ENCODE data around the gene KRT7.

Gene KRT7

DNA sequence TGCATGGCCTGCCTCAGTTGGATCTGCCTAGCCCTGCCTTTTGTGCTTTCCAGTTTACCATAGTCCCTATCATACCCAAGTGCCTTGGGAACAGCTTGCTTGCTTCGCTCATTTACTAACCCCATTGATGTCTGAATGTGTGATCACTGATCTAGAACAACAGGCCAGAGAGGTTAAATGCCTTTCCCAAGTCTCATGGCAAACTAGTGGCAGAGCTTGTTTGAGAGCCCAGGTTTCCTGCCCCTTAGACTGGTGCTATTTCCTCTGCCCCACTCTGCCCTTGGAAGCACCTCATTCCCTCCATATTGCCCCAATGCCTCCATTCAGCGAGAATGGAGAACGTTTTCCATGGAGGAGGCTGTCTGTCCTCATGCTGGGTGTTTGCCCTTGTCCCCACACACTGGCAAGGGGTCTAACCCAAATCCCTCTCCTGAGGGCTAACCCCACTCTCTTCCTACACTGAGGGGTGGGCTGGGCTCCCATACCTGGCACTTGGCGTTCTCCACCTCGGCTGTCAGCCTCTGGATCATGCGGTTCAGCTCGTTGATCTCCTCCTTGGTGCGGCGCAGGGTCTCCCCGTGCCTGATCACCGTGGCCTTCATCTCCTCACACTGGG, 19.8 kb downstream of the KRT7 start:
- DNase-seq (ENCODE audit: low spot score): peak; percentile 45
- Histone ChIP-seq H3K36me3 (ENCODE audit: low read depth) (peaks cover 3% of the 10 kb centered on the region; the same call in 1 of the 2 replicates), H3K27ac (ENCODE audit: poor library complexity, severe bottlenecking) (peak overlapping the region; percentile 99), H3K4me1 (ENCODE audit: insufficient read depth, poor library complexity, severe bottlenecking) (no peaks in the 10 kb centered on the region), H3K4me3 (ENCODE audit: severe bottlenecking) (no peak overlapping the region), H3K9me3 (ENCODE audit: severe bottlenecking) (no peaks in the 10 kb centered on the region), H3K27me3 (ENCODE audit: insufficient read depth, poor library complexity, severe bottlenecking) (no peaks in the 10 kb centered on the region)
- no peak for ATAC-seq (ENCODE audit: low read depth)
- TF ChIP-seq, protein P1, sequence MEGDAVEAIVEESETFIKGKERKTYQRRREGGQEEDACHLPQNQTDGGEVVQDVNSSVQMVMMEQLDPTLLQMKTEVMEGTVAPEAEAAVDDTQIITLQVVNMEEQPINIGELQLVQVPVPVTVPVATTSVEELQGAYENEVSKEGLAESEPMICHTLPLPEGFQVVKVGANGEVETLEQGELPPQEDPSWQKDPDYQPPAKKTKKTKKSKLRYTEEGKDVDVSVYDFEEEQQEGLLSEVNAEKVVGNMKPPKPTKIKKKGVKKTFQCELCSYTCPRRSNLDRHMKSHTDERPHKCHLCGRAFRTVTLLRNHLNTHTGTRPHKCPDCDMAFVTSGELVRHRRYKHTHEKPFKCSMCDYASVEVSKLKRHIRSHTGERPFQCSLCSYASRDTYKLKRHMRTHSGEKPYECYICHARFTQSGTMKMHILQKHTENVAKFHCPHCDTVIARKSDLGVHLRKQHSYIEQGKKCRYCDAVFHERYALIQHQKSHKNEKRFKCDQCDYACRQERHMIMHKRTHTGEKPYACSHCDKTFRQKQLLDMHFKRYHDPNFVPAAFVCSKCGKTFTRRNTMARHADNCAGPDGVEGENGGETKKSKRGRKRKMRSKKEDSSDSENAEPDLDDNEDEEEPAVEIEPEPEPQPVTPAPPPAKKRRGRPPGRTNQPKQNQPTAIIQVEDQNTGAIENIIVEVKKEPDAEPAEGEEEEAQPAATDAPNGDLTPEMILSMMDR (IDR thresholded peaks at IDR 0.05; ENCODE audit: poor library complexity, severe bottlenecking): no peak

GRCh38 chr12:52253391-52254179, 20.5 kb downstream of the KRT7 start:
- no peaks in the 10 kb centered on the region for H3K9me3 ChIP-seq (ENCODE audit: severe bottlenecking)
- H3K27ac ChIP-seq (ENCODE audit: poor library complexity, severe bottlenecking): peak overlapping the region; percentile 99
- no peaks in the 10 kb centered on the region for H3K36me3 ChIP-seq (ENCODE audit: low read depth)
- DNase-seq (ENCODE audit: low spot score): peak; percentile 40
- ATAC-seq (ENCODE audit: low read depth): no peak
- H3K4me3 ChIP-seq (ENCODE audit: severe bottlenecking): no peak overlapping the region
- TF ChIP-seq, protein P1 (IDR thresholded peaks at IDR 0.05; ENCODE audit: poor library complexity, severe bottlenecking): no peak
- H3K27me3 ChIP-seq (ENCODE audit: insufficient read depth, poor library complexity, severe bottlenecking): no peaks in the 10 kb centered on the region
- no peaks in the 10 kb centered on the region for H3K4me1 ChIP-seq (ENCODE audit: insufficient read depth, poor library complexity, severe bottlenecking)

DNA sequence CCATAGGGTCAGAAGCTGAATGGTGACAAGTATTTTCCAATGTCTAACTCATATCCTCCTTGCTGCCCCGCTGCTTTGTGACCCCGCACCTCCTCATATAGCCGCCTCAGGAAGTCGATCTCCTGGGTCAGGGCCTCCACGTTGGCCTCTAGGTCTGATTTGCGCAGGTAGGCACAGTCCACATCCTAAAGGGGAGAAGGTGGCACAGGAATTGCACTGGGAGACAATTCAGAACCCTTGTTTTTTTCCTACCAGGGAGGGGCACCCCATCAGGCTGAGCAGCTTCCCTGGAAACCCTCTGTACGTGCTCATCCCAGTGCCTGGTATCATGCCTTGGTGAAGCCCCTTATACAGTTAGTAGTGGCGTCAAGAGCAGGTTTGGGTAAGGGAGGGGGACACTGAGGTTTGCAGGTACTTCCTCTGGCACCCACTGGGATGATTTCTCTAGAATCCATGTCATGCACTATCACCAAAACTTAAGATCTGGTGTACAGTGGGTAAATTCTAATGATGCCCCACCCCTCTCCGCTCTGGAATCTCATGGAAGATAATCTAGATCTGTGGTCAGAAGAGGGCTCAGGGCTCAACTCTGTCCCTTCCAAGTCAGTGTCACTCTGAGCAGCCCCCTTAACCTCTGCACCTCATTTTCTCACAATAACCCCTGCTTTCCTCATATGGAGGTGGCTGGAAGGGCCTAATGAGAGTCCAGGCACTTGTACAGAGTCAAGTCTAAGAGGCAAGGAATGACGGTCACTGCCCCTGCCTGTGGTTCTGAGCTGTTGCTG, 21.3 kb downstream of the KRT7 start:
- no peaks in the 10 kb centered on the region for H3K36me3 ChIP-seq (ENCODE audit: low read depth)
- ATAC-seq (ENCODE audit: low read depth) (no peak), DNase-seq (ENCODE audit: low spot score) (peak; percentile 42)
- TF ChIP-seq, protein P1 (IDR thresholded peaks at IDR 0.05; ENCODE audit: poor library complexity, severe bottlenecking): no peak
- no peaks in the 10 kb centered on the region for H3K4me1 ChIP-seq (ENCODE audit: insufficient read depth, poor library complexity, severe bottlenecking)
- H3K9me3 ChIP-seq (ENCODE audit: severe bottlenecking): no peaks in the 10 kb centered on the region
- no peak overlapping the region for H3K27ac ChIP-seq (ENCODE audit: poor library complexity, severe bottlenecking)
- H3K4me3 ChIP-seq (ENCODE audit: severe bottlenecking): no peak overlapping the region
- no peaks in the 10 kb centered on the region for H3K27me3 ChIP-seq (ENCODE audit: insufficient read depth, poor library complexity, severe bottlenecking)

GRCh38 chr12:52254965-52255751, 22.1 kb downstream of the KRT7 start:
- ATAC-seq (ENCODE audit: low read depth) (no peak), DNase-seq (ENCODE audit: low spot score) (peak; percentile 16)
- Histone ChIP-seq H3K4me3 (ENCODE audit: severe bottlenecking) (no peak overlapping the region), H3K9me3 (ENCODE audit: severe bottlenecking) (no peaks in the 10 kb centered on the region), H3K4me1 (ENCODE audit: insufficient read depth, poor library complexity, severe bottlenecking) (no peaks in the 10 kb centered on the region), H3K36me3 (ENCODE audit: low read depth) (no peaks in the 10 kb centered on the region), H3K27me3 (ENCODE audit: insufficient read depth, poor library complexity, severe bottlenecking) (no peaks in the 10 kb centered on the region), H3K27ac (ENCODE audit: poor library complexity, severe bottlenecking) (no peak overlapping the region)
- TF ChIP-seq, protein P1 (IDR thresholded peaks at IDR 0.05; ENCODE audit: poor library complexity, severe bottlenecking): no peak
